BLaER1 treated with 17β-estradiol and CSF1 and Interleukin-3, amounts not matched to agents 10 nM and 100 nM (cell line): ENCODE results near the gene SPTB.

Experiments used
- H3K27ac ChIP-seq, 11 experiments: shearing (Covaris generic); formaldehyde crosslinking; 2 replicates each; pipeline ENCODE4 v1.8.1; 2022
- H3K27me3 ChIP-seq, 11 experiments: shearing (Covaris generic); formaldehyde crosslinking; 2 replicates each; pipeline ENCODE4 v1.8.1; 2022
- H3K36me3 ChIP-seq, 11 experiments: shearing (Covaris generic); formaldehyde crosslinking; 2 replicates each; pipeline ENCODE4 v1.8.1; 2022
- H3K4me1 ChIP-seq, 10 experiments: shearing (Covaris generic); formaldehyde crosslinking; 2 replicates each; pipeline ENCODE4 v1.8.1; 2022
- H3K4me2 ChIP-seq, 11 experiments: shearing (Covaris generic); formaldehyde crosslinking; 2 replicates each; pipeline ENCODE4 v1.8.1; 2022
- H3K4me3 ChIP-seq, 10 experiments: shearing (Covaris generic); formaldehyde crosslinking; 2 replicates each; pipeline ENCODE4 v1.8.1; 2022
- H3K9ac ChIP-seq, 11 experiments: shearing (Covaris generic); formaldehyde crosslinking; 2 replicates each; pipeline ENCODE4 v1.8.1; 2022
- H3K9me3 ChIP-seq, 11 experiments: shearing (Covaris generic); formaldehyde crosslinking; replicated peaks in 1 of 11; 2 replicates each; pipeline ENCODE4 v1.8.1; 2022
- H4K20me1 ChIP-seq, 11 experiments: shearing (Covaris generic); formaldehyde crosslinking; 2 replicates each; pipeline ENCODE4 v1.8.1; 2022
- Cebpa-rat ChIP-seq, 11 experiments: shearing (Covaris generic); IDR thresholded peaks; 2 replicates each; pipeline ENCODE4 v1.8.1; 2022

The SPTB gene

DNA sequence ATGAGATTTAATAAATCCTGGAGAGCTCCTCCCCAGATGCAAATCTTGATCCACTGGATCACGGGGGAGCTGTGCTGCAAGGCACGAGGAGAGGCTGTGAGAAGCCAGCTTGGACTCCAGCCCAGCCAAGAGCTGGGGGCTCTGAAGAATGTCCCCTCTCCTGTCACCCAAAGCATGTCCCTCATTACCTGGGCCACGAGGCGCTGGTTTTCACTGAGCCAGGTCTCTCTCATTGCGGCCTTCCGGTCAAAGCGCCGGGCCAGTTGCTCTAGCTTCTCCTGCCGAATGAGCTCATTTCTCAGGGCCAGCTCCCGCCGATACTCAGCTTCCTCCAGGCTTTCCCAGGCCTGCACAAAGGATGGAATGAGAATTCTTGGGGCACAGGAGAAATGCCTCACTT lies 83.3 kb downstream of the SPTB start:
- H3K9ac ChIP-seq = no peak overlapping the region
- no peak for TF ChIP-seq Cebpa-rat (IDR thresholded peaks at IDR 0.05)
- no peaks in the 10 kb centered on the region for H3K27me3 ChIP-seq
- H3K4me1 ChIP-seq = no peaks in the 10 kb centered on the region
- no peaks in the 10 kb centered on the region for H3K36me3 ChIP-seq
- no peaks in the 10 kb centered on the region for H3K9me3 ChIP-seq
- no peak overlapping the region for H3K4me3 ChIP-seq
- H4K20me1 ChIP-seq = no peaks in the 10 kb centered on the region; a peak in 1 of 22 replicates
- no peak overlapping the region for H3K4me2 ChIP-seq
- no peak overlapping the region for H3K27ac ChIP-seq

DNA sequence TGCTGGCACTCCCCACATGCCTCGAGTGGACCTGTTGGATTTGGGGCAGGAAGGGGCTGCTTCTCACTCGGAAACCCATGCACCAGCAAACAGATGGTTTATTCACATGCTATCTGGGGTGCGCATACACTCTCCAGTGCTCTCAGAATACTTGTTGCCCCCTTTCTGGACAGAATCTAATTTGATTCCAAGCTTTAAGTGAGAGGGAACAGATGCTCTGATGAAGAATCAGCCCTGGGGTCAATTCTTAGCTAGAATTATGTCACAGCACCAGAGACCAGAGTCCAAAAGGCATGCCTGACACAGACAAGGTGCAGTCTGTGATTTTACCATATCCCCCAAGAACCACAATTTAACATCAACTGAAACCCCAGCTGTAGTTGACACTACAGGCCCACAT lies 83.8 kb downstream of the SPTB start:
- no peaks in the 10 kb centered on the region for H3K9me3 ChIP-seq
- TF ChIP-seq Cebpa-rat (IDR thresholded peaks at IDR 0.05) = no peak
- H3K4me3 ChIP-seq = no peak overlapping the region
- no peaks in the 10 kb centered on the region for H3K27me3 ChIP-seq
- H3K4me1 ChIP-seq = no peaks in the 10 kb centered on the region
- no peaks in the 10 kb centered on the region for H3K36me3 ChIP-seq
- H3K27ac ChIP-seq = no peak overlapping the region
- H3K4me2 ChIP-seq = no peak overlapping the region
- H4K20me1 ChIP-seq = no peaks in the 10 kb centered on the region; a peak in 1 of 22 replicates
- no peak overlapping the region for H3K9ac ChIP-seq

DNA sequence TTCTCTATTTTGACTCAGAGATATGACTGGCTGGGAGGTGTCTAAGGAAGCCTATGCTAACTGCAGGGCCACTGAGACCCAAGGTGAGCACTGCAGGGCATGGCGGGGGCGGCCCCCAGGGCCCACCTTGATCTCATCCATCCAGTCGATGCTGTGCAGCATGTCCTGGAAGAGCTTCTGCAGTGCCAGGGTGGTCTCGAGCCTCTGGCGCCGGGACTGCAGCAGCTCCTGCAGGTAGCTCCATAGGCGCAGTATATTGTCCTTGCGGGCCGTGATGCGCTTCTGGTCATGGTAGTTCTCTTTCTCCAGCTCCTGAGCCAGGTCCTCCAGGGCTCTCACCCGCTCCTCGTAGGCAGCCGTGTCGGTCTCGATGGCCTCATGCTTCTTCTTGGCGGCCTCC lies 84.5 kb downstream of the SPTB start:
- Histone ChIP-seq H3K27ac (no peak overlapping the region), H3K9ac (no peak overlapping the region), H3K36me3 (no peaks in the 10 kb centered on the region), H3K9me3 (no peaks in the 10 kb centered on the region), H3K4me3 (no peak overlapping the region), H3K4me1 (no peaks in the 10 kb centered on the region), H4K20me1 (no peaks in the 10 kb centered on the region; a peak in 1 of 22 replicates), H3K4me2 (no peak overlapping the region), H3K27me3 (no peaks in the 10 kb centered on the region)
- no peak for TF ChIP-seq Cebpa-rat (IDR thresholded peaks at IDR 0.05)

DNA sequence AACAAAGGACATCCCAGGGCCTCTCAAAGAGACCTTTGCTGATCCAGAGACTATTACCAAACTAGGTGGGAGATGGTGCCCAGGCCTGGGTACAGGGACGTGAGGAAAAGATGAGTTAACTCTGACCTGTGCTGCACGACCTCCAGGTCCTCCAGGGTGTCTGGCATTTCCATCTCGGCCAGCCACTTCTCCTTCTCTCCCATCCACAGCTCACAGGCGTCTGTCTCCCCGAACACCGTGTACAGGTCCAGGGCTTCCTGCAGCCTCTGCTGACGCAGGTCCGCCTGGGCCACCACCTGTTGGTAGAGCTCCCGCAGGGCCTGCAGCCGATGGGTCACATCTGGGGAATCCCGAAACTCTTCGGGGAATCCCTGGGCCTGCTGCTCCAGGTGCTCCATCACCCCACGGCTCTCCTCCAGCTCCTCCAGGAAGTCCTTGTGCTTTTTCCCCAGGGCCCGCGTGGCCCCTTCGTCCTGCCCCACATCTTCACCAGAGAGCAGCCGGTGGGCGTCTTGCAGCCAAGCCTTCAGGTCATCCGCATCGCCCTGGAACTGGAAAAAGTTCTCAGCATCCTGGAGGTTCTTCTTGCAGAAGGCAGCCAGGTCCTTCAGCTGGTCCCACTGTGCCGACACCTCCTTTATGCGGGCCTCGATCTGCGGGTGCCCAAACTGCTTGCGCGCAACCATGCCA lies 86.7 kb downstream of the SPTB start:
- H3K9me3 ChIP-seq = no peaks in the 10 kb centered on the region
- no peaks in the 10 kb centered on the region for H4K20me1 ChIP-seq
- no peak overlapping the region for H3K9ac ChIP-seq
- H3K36me3 ChIP-seq = no peaks in the 10 kb centered on the region
- H3K4me2 ChIP-seq = no peak overlapping the region
- H3K4me3 ChIP-seq = no peak overlapping the region
- no peaks in the 10 kb centered on the region for H3K4me1 ChIP-seq
- no peaks in the 10 kb centered on the region for H3K27me3 ChIP-seq
- H3K27ac ChIP-seq = no peak overlapping the region
- no peak for TF ChIP-seq Cebpa-rat (IDR thresholded peaks at IDR 0.05)

DNA sequence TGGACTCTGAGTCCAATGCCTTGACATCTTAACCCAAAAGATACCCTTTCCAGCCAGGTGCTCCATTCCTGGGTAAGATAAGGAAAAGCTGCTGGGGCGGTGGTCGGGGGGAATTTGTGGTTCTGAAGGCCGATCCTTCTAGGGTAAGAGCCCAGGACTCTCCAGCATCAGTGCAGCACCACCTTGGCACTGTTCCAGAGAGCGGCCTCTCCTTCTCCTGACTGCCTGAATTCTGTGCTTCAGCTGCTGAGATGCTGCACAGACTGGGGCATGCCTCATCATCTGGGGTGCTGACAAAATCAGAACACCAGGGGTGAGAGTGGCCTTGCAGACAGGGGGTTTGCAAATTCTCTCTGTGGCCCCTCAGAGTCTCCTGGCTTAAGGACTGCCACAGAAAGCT lies 87.5 kb downstream of the SPTB start:
- Histone ChIP-seq H3K9me3 (no peaks in the 10 kb centered on the region), H4K20me1 (no peaks in the 10 kb centered on the region), H3K4me3 (no peak overlapping the region), H3K4me1 (no peaks in the 10 kb centered on the region), H3K27ac (no peak overlapping the region), H3K36me3 (no peaks in the 10 kb centered on the region), H3K4me2 (no peak overlapping the region), H3K9ac (no peak overlapping the region), H3K27me3 (no peaks in the 10 kb centered on the region)
- no peak for TF ChIP-seq Cebpa-rat (IDR thresholded peaks at IDR 0.05)

DNA sequence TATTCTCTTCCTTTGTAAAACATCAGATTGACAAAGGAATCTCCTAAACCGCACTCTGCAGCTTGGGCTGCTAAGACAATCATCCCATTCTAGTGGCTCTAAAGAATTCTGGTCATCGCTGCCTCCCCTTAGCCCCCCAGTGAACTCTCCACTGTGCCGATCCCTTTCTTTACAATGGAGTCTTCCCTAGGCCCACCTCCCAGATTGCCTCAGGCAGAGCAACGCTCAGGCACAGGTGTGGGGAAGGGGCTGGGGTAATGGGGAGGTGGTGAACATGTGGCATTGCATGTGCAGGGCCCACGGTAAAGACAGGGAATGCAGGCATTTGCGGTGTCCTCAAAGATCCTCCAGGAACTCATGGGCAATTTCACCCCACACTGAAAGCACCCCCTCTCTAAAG lies 89.2 kb downstream of the SPTB start:
- no peaks in the 10 kb centered on the region for H3K4me1 ChIP-seq
- H3K27ac ChIP-seq = no peak overlapping the region
- no peaks in the 10 kb centered on the region for H3K36me3 ChIP-seq
- no peak overlapping the region for H3K4me3 ChIP-seq
- H3K4me2 ChIP-seq = no peak overlapping the region
- no peak overlapping the region for H3K9ac ChIP-seq
- H3K27me3 ChIP-seq = no peaks in the 10 kb centered on the region
- TF ChIP-seq Cebpa-rat (IDR thresholded peaks at IDR 0.05) = no peak
- H4K20me1 ChIP-seq = no peaks in the 10 kb centered on the region
- H3K9me3 ChIP-seq = no peaks in the 10 kb centered on the region

DNA sequence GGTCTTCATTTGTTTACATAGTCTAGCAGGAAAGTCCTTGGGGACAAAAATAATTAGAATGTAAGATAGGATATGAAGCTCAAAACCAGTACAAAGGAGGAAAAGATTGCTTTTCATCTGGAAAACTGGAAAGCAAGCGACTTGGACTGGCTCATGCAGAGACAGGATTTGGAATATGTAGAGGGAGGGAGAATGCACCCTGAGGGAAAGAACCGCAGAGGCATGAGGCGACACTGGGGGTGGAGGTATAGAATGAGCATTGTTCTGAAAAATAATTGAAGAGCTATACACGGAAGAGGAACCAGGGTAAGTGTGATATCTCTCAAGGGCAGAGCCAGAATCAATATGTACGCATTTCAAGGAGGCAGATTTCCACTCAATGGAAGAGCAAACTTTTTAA lies 90.0 kb downstream of the SPTB start:
- Histone ChIP-seq H3K36me3 (no peaks in the 10 kb centered on the region), H3K4me2 (no peak overlapping the region), H3K9ac (no peak overlapping the region), H3K4me1 (no peaks in the 10 kb centered on the region), H3K27ac (no peak overlapping the region), H4K20me1 (no peaks in the 10 kb centered on the region), H3K9me3 (no peaks in the 10 kb centered on the region), H3K27me3 (no peaks in the 10 kb centered on the region), H3K4me3 (no peak overlapping the region)
- TF ChIP-seq Cebpa-rat (IDR thresholded peaks at IDR 0.05) = no peak

DNA sequence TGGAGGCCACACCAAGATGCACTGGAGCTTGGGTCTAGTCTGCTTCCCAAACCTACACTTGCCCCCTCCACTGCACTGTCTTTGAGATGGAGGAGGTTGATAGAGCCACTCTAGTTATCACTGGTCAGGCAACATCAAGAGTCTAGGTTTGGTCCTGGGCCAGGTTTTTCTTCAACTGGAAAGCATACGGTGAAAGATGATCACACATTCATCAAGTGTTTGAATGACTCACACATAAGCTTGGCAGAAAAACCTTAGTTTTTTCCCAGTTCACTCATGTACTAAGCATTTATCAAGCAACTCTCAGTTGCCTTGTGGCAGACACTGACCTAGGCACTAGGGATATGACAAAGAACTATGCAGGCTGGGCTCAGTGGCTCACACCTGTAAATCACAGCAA lies 91.0 kb downstream of the SPTB start:
- H3K9me3 ChIP-seq = no peaks in the 10 kb centered on the region
- no peaks in the 10 kb centered on the region for H4K20me1 ChIP-seq
- no peaks in the 10 kb centered on the region for H3K36me3 ChIP-seq
- TF ChIP-seq Cebpa-rat (IDR thresholded peaks at IDR 0.05) = no peak
- H3K4me3 ChIP-seq = no peak overlapping the region
- no peak overlapping the region for H3K9ac ChIP-seq
- no peak overlapping the region for H3K27ac ChIP-seq
- no peak overlapping the region for H3K4me2 ChIP-seq
- no peaks in the 10 kb centered on the region for H3K4me1 ChIP-seq
- H3K27me3 ChIP-seq = no peaks in the 10 kb centered on the region

DNA sequence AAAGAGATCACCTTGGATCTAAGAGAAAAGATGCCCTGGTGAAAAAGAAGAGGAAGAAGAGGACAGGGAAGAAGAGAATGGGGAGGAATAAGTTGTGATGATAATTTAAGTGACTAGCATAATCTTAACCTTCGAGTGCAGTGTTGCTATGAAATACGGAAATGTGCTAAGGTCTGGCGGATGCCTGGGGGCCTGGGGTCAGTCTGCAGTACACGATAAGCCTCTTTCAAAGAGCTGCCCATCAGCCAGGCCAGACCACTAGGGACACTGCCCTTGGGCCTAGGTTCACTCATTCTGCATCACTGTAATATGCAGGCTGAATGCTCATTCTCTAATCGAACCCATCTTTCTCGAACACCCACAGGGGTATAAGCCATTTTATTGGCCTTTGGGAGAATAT lies 92.1 kb downstream of the SPTB start:
- H3K27me3 ChIP-seq = no peaks in the 10 kb centered on the region
- TF ChIP-seq Cebpa-rat (IDR thresholded peaks at IDR 0.05) = no peak
- H3K4me2 ChIP-seq = no peak overlapping the region
- H3K9me3 ChIP-seq = no peaks in the 10 kb centered on the region
- no peak overlapping the region for H3K27ac ChIP-seq
- no peaks in the 10 kb centered on the region for H4K20me1 ChIP-seq
- H3K4me3 ChIP-seq = no peak overlapping the region
- no peaks in the 10 kb centered on the region for H3K36me3 ChIP-seq
- H3K4me1 ChIP-seq = no peaks in the 10 kb centered on the region
- H3K9ac ChIP-seq = no peak overlapping the region

DNA sequence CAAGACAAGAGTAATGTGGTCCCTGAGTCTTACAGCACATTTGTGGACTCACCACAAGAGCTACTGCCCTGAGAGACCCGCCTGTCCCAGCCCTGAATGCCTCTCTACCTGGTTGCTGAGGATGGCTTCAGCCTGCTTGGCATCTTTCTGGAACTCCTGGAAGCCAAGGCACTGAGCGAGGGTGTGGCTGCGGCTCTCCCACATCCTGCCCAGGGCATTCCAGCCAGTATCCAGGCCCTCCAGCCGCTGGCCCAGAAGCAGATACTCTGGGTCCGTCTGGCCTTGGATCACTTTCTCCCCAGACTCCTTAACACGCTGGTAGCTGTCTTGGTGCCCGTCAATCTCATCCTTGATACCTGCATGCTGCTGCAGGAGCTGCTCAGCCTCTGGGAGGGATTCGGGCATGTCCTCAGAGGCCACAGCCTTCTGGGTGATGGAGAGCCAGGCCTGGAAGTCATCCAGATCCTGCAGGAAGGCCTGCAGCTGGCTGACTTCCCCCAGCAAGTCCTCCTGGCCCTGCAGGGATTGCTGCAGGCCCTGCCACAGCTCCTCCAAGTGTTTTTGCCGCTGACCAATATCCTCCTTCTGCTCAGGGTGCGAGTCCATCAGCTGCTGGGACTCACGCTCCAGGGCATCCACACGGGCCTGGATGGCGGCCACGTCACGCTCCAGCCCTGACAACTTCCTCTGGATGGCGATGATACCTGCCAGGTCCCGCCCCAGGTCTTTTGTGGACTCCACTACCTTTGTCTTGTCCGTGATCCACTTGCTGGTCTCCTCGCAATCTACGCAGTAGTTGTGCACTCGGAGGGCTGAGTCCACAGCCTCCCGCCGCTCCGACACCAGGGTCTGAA lies 93.2 kb downstream of the SPTB start:
- Histone ChIP-seq H3K4me3 (no peak overlapping the region), H3K4me1 (no peaks in the 10 kb centered on the region), H3K27ac (no peak overlapping the region), H3K27me3 (no peaks in the 10 kb centered on the region), H3K36me3 (no peaks in the 10 kb centered on the region), H4K20me1 (no peaks in the 10 kb centered on the region), H3K4me2 (no peak overlapping the region), H3K9me3 (no peaks in the 10 kb centered on the region), H3K9ac (no peak overlapping the region)
- no peak for TF ChIP-seq Cebpa-rat (IDR thresholded peaks at IDR 0.05)
